SH-SY5Y (cell line): Measurements from ENCODE around the gene PTPN6.

Experiments used
- GATA2 ChIP-seq: IDR thresholded peaks from 2 replicates; pipeline ENCODE4 v1.6.1; 2011; ENCODE audit warnings: mild to moderate bottlenecking, low read depth, low read length
- GATA3 ChIP-seq: IDR thresholded peaks from 2 replicates; pipeline ENCODE4 v1.6.1; 2011; ENCODE audit warnings: low read depth, mild to moderate bottlenecking, low read length, moderate library complexity

- TF ChIP-seq GATA3: no peak
- TF ChIP-seq GATA2: no peak
Measured at GRCh38 chr12:6964605-6965025, 13.5 kb downstream of the PTPN6 start.
